ENCODE measurements around the gene PER3.

PER3 gene

GRCh38 chr1:7850786-7851185, 66.7 kb downstream of the PER3 start:
- TF ChIP-seq ZNF8 (CRISPR knock-in tag; IDR thresholded peaks at IDR 0.05) (no peak), OSR1 (CRISPR knock-in tag; IDR thresholded peaks at IDR 0.05) (no peak), TOX (CRISPR knock-in tag; IDR thresholded peaks at IDR 0.05; ENCODE audit: borderline replicate concordance) (no peak), ZNF70 (CRISPR knock-in tag; IDR thresholded peaks at IDR 0.05) (no peak), PPARA (CRISPR knock-in tag; IDR thresholded peaks at IDR 0.05; ENCODE audit: borderline replicate concordance) (no peak)
- TF ChIP-seq, protein P1, sequence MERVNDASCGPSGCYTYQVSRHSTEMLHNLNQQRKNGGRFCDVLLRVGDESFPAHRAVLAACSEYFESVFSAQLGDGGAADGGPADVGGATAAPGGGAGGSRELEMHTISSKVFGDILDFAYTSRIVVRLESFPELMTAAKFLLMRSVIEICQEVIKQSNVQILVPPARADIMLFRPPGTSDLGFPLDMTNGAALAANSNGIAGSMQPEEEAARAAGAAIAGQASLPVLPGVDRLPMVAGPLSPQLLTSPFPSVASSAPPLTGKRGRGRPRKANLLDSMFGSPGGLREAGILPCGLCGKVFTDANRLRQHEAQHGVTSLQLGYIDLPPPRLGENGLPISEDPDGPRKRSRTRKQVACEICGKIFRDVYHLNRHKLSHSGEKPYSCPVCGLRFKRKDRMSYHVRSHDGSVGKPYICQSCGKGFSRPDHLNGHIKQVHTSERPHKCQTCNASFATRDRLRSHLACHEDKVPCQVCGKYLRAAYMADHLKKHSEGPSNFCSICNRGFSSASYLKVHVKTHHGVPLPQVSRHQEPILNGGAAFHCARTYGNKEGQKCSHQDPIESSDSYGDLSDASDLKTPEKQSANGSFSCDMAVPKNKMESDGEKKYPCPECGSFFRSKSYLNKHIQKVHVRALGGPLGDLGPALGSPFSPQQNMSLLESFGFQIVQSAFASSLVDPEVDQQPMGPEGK (CRISPR knock-in tag; IDR thresholded peaks at IDR 0.05; ENCODE audit: borderline replicate concordance) = no peak
- TF ChIP-seq, protein P2, sequence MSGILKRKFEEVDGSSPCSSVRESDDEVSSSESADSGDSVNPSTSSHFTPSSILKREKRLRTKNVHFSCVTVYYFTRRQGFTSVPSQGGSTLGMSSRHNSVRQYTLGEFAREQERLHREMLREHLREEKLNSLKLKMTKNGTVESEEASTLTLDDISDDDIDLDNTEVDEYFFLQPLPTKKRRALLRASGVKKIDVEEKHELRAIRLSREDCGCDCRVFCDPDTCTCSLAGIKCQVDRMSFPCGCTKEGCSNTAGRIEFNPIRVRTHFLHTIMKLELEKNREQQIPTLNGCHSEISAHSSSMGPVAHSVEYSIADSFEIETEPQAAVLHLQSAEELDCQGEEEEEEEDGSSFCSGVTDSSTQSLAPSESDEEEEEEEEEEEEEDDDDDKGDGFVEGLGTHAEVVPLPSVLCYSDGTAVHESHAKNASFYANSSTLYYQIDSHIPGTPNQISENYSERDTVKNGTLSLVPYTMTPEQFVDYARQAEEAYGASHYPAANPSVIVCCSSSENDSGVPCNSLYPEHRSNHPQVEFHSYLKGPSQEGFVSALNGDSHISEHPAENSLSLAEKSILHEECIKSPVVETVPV (CRISPR knock-in tag; IDR thresholded peaks at IDR 0.05) = no peak
- no peak for ATAC-seq

DNA sequence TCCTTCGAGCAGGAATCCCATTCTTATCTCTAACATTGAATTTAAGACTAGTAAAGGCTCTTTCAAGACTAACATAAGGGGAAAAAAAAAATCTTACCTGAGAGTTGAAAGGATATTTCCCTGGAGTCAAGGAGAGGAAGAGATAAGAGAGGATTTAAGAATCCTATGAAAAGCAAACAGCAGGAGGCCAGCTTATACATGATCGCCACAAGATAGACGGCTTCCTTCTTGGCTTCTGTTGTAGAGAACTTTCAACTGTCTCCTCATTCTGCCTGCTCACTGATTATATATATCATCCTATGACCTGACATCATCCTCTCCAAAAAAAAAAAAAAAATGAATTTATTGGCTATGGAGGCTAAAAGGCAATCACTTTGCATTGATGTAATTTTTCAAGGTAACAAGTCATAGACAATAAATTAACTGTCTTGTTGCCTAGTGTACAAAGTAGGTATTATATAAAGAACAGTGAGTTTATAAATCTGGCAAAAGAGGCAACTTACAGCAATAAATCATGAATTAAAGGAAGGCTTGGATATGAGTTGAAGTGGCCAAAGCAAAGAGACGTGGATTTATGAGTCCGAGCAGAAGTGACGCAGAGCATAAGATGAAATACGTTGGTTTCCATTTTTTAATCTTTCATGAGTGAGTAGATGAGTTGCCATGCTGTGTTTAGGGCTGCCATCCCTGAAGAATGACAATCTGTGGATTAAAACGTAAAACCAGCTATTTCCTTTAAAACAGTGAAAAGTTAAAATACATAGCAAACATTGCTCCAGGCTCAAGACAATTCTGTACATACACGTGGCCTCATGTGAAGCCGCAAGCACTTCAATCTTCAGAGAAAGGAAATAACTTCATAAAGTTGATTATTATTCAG, 69.0 kb downstream of the PER3 start, which contains the start of gene UTS2:
Gene UTS2 (minus strand): TSS at position 262 of the 880 bp plus-strand sequence. CDS start 62 bp downstream, at position 200.
- TF ChIP-seq ZFP3 (CRISPR knock-in tag; IDR thresholded peaks at IDR 0.05) (no peak), POU6F1 (CRISPR knock-in tag; IDR thresholded peaks at IDR 0.05; ENCODE audit: borderline replicate concordance, low read depth) (no peak), ZNF8 (CRISPR knock-in tag; IDR thresholded peaks at IDR 0.05) (no peak), ESRRG (CRISPR knock-in tag; IDR thresholded peaks at IDR 0.05) (no peak), PPARA (CRISPR knock-in tag; IDR thresholded peaks at IDR 0.05; ENCODE audit: borderline replicate concordance) (no peak), TCF4 (CRISPR knock-in tag; IDR thresholded peaks at IDR 0.05; ENCODE audit: borderline replicate concordance) (no peak), BACH2 (CRISPR knock-in tag; IDR thresholded peaks at IDR 0.05; ENCODE audit: borderline replicate concordance) (no peak), ZFP30 (CRISPR knock-in tag; IDR thresholded peaks at IDR 0.05) (no peak)
- TF ChIP-seq, protein P1 (CRISPR knock-in tag; IDR thresholded peaks at IDR 0.05; ENCODE audit: borderline replicate concordance) = no peak
- ATAC-seq = no peak

GRCh38 chr1:7853684-7854026, 69.6 kb downstream of the PER3 start:
- no peak for ATAC-seq
- TF ChIP-seq CSDC2 (CRISPR knock-in tag; IDR thresholded peaks at IDR 0.05) = no peak
- TF ChIP-seq, protein P3, sequence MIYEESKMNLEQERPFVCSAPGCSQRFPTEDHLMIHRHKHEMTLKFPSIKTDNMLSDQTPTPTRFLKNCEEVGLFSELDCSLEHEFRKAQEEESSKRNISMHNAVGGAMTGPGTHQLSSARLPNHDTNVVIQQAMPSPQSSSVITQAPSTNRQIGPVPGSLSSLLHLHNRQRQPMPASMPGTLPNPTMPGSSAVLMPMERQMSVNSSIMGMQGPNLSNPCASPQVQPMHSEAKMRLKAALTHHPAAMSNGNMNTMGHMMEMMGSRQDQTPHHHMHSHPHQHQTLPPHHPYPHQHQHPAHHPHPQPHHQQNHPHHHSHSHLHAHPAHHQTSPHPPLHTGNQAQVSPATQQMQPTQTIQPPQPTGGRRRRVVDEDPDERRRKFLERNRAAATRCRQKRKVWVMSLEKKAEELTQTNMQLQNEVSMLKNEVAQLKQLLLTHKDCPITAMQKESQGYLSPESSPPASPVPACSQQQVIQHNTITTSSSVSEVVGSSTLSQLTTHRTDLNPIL (CRISPR knock-in tag; IDR thresholded peaks at IDR 0.05; ENCODE audit: low read depth) = no peak
- TF ChIP-seq TCF4 (CRISPR knock-in tag; IDR thresholded peaks at IDR 0.05; ENCODE audit: borderline replicate concordance) = no peak
- TF ChIP-seq GLIS3 (CRISPR knock-in tag; IDR thresholded peaks at IDR 0.05) = no peak
- no peak for TF ChIP-seq ZNF70 (CRISPR knock-in tag; IDR thresholded peaks at IDR 0.05)

GRCh38 chr1:7856345-7856744, 72.3 kb downstream of the PER3 start:
- ATAC-seq = no peak
- no peak for TF ChIP-seq OSR1 (CRISPR knock-in tag; IDR thresholded peaks at IDR 0.05)
- no peak for TF ChIP-seq TOX (CRISPR knock-in tag; IDR thresholded peaks at IDR 0.05; ENCODE audit: borderline replicate concordance)
- no peak for TF ChIP-seq ZFP3 (CRISPR knock-in tag; IDR thresholded peaks at IDR 0.05)
- no peak for TF ChIP-seq POU6F1 (CRISPR knock-in tag; IDR thresholded peaks at IDR 0.05; ENCODE audit: borderline replicate concordance, low read depth)
- no peak for TF ChIP-seq ARNTL (CRISPR knock-in tag; IDR thresholded peaks at IDR 0.05; ENCODE audit: borderline replicate concordance, low read depth)
- no peak for TF ChIP-seq ZNF70 (CRISPR knock-in tag; IDR thresholded peaks at IDR 0.05)
- no peak for TF ChIP-seq ISL1 (CRISPR knock-in tag; IDR thresholded peaks at IDR 0.05)
- TF ChIP-seq CSDC2 (CRISPR knock-in tag; IDR thresholded peaks at IDR 0.05) = no peak
- TF ChIP-seq, protein P1 (CRISPR knock-in tag; IDR thresholded peaks at IDR 0.05; ENCODE audit: borderline replicate concordance) = no peak
- no peak for TF ChIP-seq SNAI2 (CRISPR knock-in tag; IDR thresholded peaks at IDR 0.05)
- TF ChIP-seq ZNF8 (CRISPR knock-in tag; IDR thresholded peaks at IDR 0.05) = no peak
- no peak for TF ChIP-seq PPARA (CRISPR knock-in tag; IDR thresholded peaks at IDR 0.05; ENCODE audit: borderline replicate concordance)
- TF ChIP-seq BACH2 (CRISPR knock-in tag; IDR thresholded peaks at IDR 0.05; ENCODE audit: borderline replicate concordance) = no peak
- TF ChIP-seq ZNF565 (CRISPR knock-in tag; conservative IDR thresholded peaks at IDR 0.05; ENCODE audit: low read depth) = no peak
